Measurements from ENCODE around the gene MAN1A1.

The MAN1A1 gene

DNA sequence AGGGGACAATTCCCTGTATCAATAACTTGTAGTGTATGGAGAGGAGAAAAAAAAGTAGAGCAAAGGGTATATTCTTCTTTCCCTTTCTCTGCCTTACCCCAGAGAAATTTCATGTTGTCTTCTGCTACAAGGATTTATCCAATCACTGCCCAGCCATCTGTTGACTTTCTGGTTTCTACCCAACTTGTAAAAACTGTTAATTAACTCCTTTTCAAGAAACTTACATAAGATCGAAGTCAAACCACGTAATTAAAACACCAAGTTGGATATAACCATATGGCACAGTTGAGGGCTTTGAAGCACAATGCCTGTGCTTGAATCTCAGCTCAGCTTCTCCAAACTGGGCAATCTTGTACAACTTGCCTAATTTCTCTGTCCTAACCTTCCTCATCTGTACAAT, 99.5 kb downstream of the MAN1A1 start:
- TF ChIP-seq, protein P1, sequence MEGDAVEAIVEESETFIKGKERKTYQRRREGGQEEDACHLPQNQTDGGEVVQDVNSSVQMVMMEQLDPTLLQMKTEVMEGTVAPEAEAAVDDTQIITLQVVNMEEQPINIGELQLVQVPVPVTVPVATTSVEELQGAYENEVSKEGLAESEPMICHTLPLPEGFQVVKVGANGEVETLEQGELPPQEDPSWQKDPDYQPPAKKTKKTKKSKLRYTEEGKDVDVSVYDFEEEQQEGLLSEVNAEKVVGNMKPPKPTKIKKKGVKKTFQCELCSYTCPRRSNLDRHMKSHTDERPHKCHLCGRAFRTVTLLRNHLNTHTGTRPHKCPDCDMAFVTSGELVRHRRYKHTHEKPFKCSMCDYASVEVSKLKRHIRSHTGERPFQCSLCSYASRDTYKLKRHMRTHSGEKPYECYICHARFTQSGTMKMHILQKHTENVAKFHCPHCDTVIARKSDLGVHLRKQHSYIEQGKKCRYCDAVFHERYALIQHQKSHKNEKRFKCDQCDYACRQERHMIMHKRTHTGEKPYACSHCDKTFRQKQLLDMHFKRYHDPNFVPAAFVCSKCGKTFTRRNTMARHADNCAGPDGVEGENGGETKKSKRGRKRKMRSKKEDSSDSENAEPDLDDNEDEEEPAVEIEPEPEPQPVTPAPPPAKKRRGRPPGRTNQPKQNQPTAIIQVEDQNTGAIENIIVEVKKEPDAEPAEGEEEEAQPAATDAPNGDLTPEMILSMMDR (conservative IDR thresholded peaks at IDR 0.05; ENCODE audit: low read depth, low read length) = no peak
- no peak overlapping the region for H3K4me3 ChIP-seq (ENCODE audit: low read length)
- DNase-seq (ENCODE audit: low read depth) = no peak

DNA sequence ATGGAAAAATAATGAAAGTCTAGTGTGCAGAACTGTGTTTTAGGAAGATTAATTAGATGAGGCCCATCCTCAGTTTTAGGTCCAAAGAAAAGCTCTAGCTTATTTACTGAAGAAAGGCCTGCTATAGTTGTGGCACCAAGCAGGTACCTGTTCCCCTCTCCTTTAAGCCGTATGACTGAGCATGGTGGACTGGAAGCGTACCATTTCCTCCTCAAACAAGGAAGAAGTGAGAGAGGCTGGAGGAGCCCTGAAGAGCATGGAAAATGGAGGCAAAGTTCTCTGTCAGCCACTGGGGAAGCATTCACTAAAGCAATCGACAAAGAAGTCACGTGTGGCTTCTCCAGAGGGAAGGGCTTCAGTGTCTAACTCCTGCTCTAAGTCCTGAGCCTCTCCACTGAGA, 100.2 kb downstream of the MAN1A1 start:
- H3K4me3 ChIP-seq (ENCODE audit: low read length) = no peak overlapping the region
- TF ChIP-seq, protein P1 (conservative IDR thresholded peaks at IDR 0.05; ENCODE audit: low read depth, low read length) = no peak
- DNase-seq (ENCODE audit: low read depth) = no peak

DNA sequence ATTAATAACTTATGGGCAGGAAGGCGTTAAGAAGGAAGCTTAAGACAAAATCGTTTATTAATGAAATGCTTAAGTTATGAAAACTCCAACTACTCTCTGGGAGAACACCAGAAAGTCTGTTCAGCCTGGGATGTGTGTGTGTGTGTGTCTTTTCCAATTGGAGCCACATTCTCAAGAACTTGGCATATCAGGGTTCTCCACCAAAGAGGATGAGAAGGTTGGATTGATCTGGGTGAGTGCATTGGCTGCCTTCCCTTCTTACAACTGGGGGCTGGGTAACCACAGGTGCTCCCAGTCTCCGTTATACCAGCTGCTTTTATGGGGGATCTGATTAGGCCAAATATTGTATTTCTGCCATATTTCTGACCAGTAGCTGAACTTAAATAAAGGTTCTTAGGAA, 102.1 kb downstream of the MAN1A1 start:
- DNase-seq (ENCODE audit: low read depth) = no peak
- H3K4me3 ChIP-seq (ENCODE audit: low read length) = no peak overlapping the region
- TF ChIP-seq, protein P1 (conservative IDR thresholded peaks at IDR 0.05; ENCODE audit: low read depth, low read length) = no peak

DNA sequence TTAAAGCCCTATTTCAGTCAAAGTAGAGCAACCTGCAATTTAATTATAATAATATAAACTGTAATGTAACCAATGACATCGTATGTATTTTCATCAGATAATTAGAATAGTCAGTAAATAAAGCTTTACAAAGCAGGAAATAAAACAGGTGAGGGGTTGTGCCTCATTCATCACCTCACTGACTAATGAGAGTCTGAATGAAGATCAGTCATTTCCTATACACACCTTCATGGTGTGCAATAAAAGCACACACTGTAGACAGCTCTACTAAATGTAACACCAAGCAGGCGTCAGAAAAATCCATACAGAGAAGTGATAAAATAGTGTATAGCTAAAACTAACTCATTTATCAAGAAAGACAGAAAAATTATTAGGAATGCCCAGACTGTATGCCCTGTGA, 105.9 kb downstream of the MAN1A1 start:
- DNase-seq (ENCODE audit: low read depth) = no peak
- no peak overlapping the region for H3K4me3 ChIP-seq (ENCODE audit: low read length)
- TF ChIP-seq, protein P1 (conservative IDR thresholded peaks at IDR 0.05; ENCODE audit: low read depth, low read length) = no peak

DNA sequence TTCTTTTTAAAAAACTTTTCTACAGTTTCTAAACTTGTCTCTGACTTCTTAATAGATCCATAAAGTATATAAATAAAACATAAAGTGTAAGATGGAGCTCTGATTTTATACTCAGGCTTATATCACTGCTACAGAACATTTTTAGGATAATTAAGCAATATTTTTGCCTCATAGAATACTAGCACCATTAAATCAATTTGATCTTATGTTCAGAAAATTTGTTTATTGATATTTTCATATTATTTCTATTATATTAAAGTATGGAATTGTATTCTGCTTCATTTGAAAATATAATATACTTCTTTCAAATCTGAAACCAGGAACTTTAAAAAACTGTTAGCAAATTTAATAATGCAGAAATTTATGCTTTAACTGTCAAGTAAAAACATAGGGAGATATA, 106.5 kb downstream of the MAN1A1 start:
- no peak for DNase-seq (ENCODE audit: low read depth)
- no peak overlapping the region for H3K4me3 ChIP-seq (ENCODE audit: low read length)
- TF ChIP-seq, protein P1 (conservative IDR thresholded peaks at IDR 0.05; ENCODE audit: low read depth, low read length) = no peak

DNA sequence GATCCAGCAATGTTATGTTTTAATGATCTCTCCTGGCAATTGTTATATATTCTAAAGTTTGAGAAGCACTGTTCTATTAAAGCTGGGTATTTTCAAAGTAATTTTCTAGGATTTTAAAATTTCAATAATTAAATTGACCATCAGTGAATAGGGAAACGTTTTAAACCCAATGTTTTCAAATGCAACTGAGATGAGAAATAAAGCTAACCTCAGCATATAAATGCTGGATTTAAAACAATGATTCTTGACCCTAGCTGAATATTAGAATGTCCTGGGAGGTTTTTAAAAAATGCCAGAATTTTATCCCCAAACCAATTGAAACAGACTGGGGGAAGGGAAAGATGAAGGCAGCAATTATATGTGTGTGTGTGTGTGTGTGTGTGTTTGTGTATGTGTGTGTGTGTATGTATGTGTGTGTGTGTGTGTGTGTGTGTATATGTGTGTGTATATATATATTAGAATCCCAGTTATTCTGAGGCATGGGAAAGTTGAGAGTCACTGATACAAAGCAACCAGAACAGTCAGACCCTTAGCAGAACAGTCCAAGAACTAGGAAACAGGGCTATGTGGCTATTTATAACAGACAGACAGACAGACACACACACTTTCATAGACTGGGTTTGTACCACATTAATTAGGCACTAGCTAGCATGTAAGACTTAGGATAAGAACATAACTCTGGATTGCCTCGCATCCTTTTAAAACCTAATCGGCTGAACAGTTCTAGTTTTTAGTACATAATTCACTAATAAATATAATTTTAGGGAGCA, 107.8 kb downstream of the MAN1A1 start:
- no peak for DNase-seq (ENCODE audit: low read depth)
- H3K4me3 ChIP-seq (ENCODE audit: low read length) = no peak overlapping the region
- TF ChIP-seq, protein P1 (conservative IDR thresholded peaks at IDR 0.05; ENCODE audit: low read depth, low read length) = no peak

DNA sequence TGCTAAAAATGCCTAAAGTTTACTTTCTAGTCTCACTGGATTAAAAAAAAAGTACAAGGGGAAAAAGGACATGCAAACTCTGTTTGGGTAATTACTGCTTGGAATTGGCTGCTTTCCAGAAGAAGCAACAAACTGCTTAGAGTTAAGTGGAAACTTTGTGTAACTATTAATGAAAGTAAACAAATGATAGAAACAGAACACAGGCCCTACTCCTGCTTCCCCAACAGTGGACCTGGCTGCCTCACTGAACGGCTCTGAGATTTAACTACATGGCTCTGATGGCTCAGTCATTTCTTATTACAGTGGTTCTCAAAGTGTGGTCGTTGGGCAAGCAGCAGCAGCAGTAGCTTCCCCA, 108.5 kb downstream of the MAN1A1 start:
- DNase-seq (ENCODE audit: low read depth) = peak; percentile 7
- no peak overlapping the region for H3K4me3 ChIP-seq (ENCODE audit: low read length)
- TF ChIP-seq, protein P1 (conservative IDR thresholded peaks at IDR 0.05; ENCODE audit: low read depth, low read length) = no peak
